Measurements from ENCODE around the gene ZSWIM6.

GRCh38 chr5:61465496-61465895 is 133.4 kb downstream of the ZSWIM6 start:
- TF ChIP-seq KDM1A (IDR thresholded peaks at IDR 0.05; ENCODE audit: low read depth) = no peak
- no peak for TF ChIP-seq CTCF (IDR thresholded peaks at IDR 0.05)
- TF ChIP-seq KDM5A (IDR thresholded peaks at IDR 0.05) = no peak
- TF ChIP-seq SMC3 (IDR thresholded peaks at IDR 0.05) = no peak
- TF ChIP-seq POLR2A (IDR thresholded peaks at IDR 0.05; ENCODE audit: low read length) = no peak
- TF ChIP-seq SREBF2 (IDR thresholded peaks at IDR 0.05) = no peak
